DMS153 (cell line): ENCODE measurements around the gene TPD52L2.

Experiments
- DNase-seq: peaks from one replicate; lab custom pipeline; 2025; lab: John Stamatoyannopoulos, UW

The TPD52L2 gene

GRCh38 chr20:63932606-63933160, 67.6 kb downstream of the TPD52L2 start:
- no peak for DNase-seq

- no peak for DNase-seq
These were observed 68.6 kb downstream of the TPD52L2 start for GRCh38 chr20:63933646-63934045.

GRCh38 chr20:63934271-63935068, 69.4 kb downstream of the TPD52L2 start:
- DNase-seq = no peak

- no peak for DNase-seq
These were observed 70.4 kb downstream of the TPD52L2 start for GRCh38 chr20:63935447-63935846.

- DNase-seq = no peak
These were observed 72.5 kb downstream of the TPD52L2 start for GRCh38 chr20:63937596-63937995.

GRCh38 chr20:63939061-63939935, 74.2 kb downstream of the TPD52L2 start:
- no peak for DNase-seq

GRCh38 chr20:63940071-63940471, 75.0 kb downstream of the TPD52L2 start:
- DNase-seq = no peak

GRCh38 chr20:63940472-63941266, 75.6 kb downstream of the TPD52L2 start:
- DNase-seq = no peak
